GM23338 (cell line): ENCODE measurements around the gene CHN1. TPM values are rescaled to one million over a fixed set of nuclear protein-coding genes. Genes with fewer than 3 reads are reported as not detected.

ENCODE experiments used
- ATAC-seq: fragments of 200-7000 bp; cut with Tn5 transposase; 3 replicates; pipeline ENCODE4 v1.9.1; 2020
- DNase-seq: peaks from one replicate; pipeline ENCODE4 v3.0.0-alpha.2; 2015; ENCODE audit warnings: low spot score
- H2AFZ ChIP-seq: fragments of 200-600 bp; sonication (generic); 2 replicates; pipeline ENCODE4 v1.8.0; 2016; ENCODE audit warnings: antibody characterized with exemption, mild to moderate bottlenecking, moderate library complexity
- H3F3A ChIP-seq: fragments of 200-600 bp; sonication (generic); replicated peaks from 2 replicates; pipeline ENCODE4 v1.8.0; 2017; ENCODE audit warnings: antibody characterized with exemption, mixed run types, low read depth
- H3K27ac ChIP-seq: fragments of 200-600 bp; sonication (generic); 2 replicates; pipeline ENCODE4 v1.6.1; 2016; ENCODE audit warnings: low read depth
- H3K27me3 ChIP-seq: fragments of 200-600 bp; sonication (generic); 2 replicates; pipeline ENCODE4 v1.8.0; 2016; ENCODE audit warnings: mild to moderate bottlenecking, mixed run types, moderate library complexity; ENCODE audit not compliant: insufficient read depth
- H3K36me3 ChIP-seq: fragments of 200-600 bp; sonication (generic); 2 replicates; pipeline ENCODE4 v1.8.0; 2016; ENCODE audit warnings: mild to moderate bottlenecking; ENCODE audit not compliant: insufficient read depth
- H3K4me1 ChIP-seq: fragments of 200-600 bp; sonication (generic); 2 replicates; pipeline ENCODE4 v1.8.0; 2016; ENCODE audit warnings: mild to moderate bottlenecking, moderate library complexity; ENCODE audit not compliant: insufficient read depth
- H3K4me2 ChIP-seq: fragments of 200-600 bp; sonication (generic); 2 replicates; pipeline ENCODE4 v1.7.1; 2017; ENCODE audit warnings: mixed run types
- H3K4me3 ChIP-seq: fragments of 200-600 bp; sonication (generic); 2 replicates; pipeline ENCODE4 v1.6.1; 2016; ENCODE audit warnings: mixed run types
- H3K79me2 ChIP-seq: fragments of 200-600 bp; sonication (generic); replicated peaks from 2 replicates; pipeline ENCODE4 v1.8.0; 2017; ENCODE audit warnings: mild to moderate bottlenecking; ENCODE audit not compliant: insufficient read depth
- H3K9me2 ChIP-seq: fragments of 200-600 bp; sonication (generic); 2 replicates; pipeline ENCODE4 v1.8.0; 2017; ENCODE audit not compliant: insufficient read depth
- H4K20me1 ChIP-seq: fragments of 200-600 bp; sonication (generic); replicated peaks from 2 replicates; pipeline ENCODE4 v1.8.0; 2017; ENCODE audit warnings: mild to moderate bottlenecking; ENCODE audit not compliant: insufficient read depth
- H3K27ac Mint-ChIP-seq: 2 replicates; pipeline ENCODE4 v1.8.0; 2020; ENCODE audit warnings: inconsistent platforms, mild to moderate bottlenecking, moderate library complexity, mixed read lengths
- H3K27me3 Mint-ChIP-seq: 3 replicates; pipeline ENCODE4 v1.8.0; 2022; ENCODE audit warnings: low read depth, mild to moderate bottlenecking, moderate library complexity, mixed read lengths, inconsistent platforms; ENCODE audit not compliant: insufficient read depth, poor library complexity
- H3K36me3 Mint-ChIP-seq: 3 replicates; pipeline ENCODE4 v1.8.0; 2021; ENCODE audit warnings: low read depth, mild to moderate bottlenecking, inconsistent platforms, moderate library complexity, mixed read lengths
- H3K4me1 Mint-ChIP-seq: 3 replicates; pipeline ENCODE4 v1.8.0; 2020; ENCODE audit warnings: mild to moderate bottlenecking, inconsistent platforms, mixed read lengths
- H3K4me3 Mint-ChIP-seq: 3 replicates; pipeline ENCODE4 v1.8.0; 2021; ENCODE audit warnings: moderate library complexity, mild to moderate bottlenecking, inconsistent platforms, mixed read lengths
- H3K9me3 Mint-ChIP-seq: 3 replicates; pipeline ENCODE4 v1.8.0; 2020; ENCODE audit warnings: moderate library complexity, mild to moderate bottlenecking, inconsistent platforms, mixed read lengths
- JUNB ChIP-seq: IDR thresholded peaks from one replicate; pipeline ENCODE4 v1.6.1; 2016; ENCODE audit warnings: antibody characterized with exemption; ENCODE audit not compliant: unreplicated experiment
- POLR2AphosphoS5 ChIP-seq: IDR thresholded peaks from 2 replicates; pipeline ENCODE4 v1.6.1; 2016; ENCODE audit warnings: antibody characterized with exemption, low read depth
- ZNF114 ChIP-seq: fragments of 250-450 bp; sonication (Bioruptor Pico); IDR thresholded peaks from 2 replicates; pipeline ENCODE4 v1.5.0; 2020; ENCODE audit warnings: mild to moderate bottlenecking, moderate library complexity
- polyA plus RNA-seq: library from polyadenylated mRNA; unstranded; fragments of >200 nt; fragmentation: Nextera tagmentation; extraction: Ambion mirVana; gene quantifications from 2 replicates; pipeline ENCODE4 v1.2.1, GENCODE V29; 2016
- total RNA-seq: library from RNA; depleted of rRNA; stranded (reverse); fragments of >200 nt; shearing (Covaris generic); gene quantifications from 2 replicates; pipeline ENCODE4 v1.2.3, GENCODE V29; 2014
- TF ChIP-seq, protein P1 (sequence below): fragments of 250-450 bp; sonication (Bioruptor Pico); IDR thresholded peaks from 2 replicates; pipeline ENCODE4 v1.5.0; 2020; ENCODE audit warnings: mild to moderate bottlenecking, moderate library complexity

The CHN1 gene
- total and polyA plus RNA-seq, 2 experiments from 2014 or later, result 28.1 to 36.5 TPM

DNA sequence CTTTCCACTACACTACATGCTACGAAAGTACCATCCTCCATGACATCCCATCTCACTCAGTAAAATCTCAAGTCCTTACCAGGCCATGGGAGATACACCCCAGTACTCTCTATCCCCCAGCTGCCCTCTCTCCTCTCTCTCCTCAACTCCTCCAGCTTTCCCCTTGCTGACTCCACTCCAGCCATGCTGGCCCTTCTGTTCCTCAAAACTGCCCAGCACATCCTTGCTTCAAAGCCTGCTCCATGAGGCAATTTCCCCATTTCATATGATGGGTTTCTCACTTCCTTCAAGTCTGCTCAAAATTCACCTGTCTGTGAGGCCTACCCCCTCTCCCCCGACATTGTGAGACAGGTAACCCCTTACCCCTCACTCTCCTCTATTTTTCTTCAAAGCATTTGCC is 8.6 kb downstream of the CHN1 start (continued):
- TF ChIP-seq, protein P1, sequence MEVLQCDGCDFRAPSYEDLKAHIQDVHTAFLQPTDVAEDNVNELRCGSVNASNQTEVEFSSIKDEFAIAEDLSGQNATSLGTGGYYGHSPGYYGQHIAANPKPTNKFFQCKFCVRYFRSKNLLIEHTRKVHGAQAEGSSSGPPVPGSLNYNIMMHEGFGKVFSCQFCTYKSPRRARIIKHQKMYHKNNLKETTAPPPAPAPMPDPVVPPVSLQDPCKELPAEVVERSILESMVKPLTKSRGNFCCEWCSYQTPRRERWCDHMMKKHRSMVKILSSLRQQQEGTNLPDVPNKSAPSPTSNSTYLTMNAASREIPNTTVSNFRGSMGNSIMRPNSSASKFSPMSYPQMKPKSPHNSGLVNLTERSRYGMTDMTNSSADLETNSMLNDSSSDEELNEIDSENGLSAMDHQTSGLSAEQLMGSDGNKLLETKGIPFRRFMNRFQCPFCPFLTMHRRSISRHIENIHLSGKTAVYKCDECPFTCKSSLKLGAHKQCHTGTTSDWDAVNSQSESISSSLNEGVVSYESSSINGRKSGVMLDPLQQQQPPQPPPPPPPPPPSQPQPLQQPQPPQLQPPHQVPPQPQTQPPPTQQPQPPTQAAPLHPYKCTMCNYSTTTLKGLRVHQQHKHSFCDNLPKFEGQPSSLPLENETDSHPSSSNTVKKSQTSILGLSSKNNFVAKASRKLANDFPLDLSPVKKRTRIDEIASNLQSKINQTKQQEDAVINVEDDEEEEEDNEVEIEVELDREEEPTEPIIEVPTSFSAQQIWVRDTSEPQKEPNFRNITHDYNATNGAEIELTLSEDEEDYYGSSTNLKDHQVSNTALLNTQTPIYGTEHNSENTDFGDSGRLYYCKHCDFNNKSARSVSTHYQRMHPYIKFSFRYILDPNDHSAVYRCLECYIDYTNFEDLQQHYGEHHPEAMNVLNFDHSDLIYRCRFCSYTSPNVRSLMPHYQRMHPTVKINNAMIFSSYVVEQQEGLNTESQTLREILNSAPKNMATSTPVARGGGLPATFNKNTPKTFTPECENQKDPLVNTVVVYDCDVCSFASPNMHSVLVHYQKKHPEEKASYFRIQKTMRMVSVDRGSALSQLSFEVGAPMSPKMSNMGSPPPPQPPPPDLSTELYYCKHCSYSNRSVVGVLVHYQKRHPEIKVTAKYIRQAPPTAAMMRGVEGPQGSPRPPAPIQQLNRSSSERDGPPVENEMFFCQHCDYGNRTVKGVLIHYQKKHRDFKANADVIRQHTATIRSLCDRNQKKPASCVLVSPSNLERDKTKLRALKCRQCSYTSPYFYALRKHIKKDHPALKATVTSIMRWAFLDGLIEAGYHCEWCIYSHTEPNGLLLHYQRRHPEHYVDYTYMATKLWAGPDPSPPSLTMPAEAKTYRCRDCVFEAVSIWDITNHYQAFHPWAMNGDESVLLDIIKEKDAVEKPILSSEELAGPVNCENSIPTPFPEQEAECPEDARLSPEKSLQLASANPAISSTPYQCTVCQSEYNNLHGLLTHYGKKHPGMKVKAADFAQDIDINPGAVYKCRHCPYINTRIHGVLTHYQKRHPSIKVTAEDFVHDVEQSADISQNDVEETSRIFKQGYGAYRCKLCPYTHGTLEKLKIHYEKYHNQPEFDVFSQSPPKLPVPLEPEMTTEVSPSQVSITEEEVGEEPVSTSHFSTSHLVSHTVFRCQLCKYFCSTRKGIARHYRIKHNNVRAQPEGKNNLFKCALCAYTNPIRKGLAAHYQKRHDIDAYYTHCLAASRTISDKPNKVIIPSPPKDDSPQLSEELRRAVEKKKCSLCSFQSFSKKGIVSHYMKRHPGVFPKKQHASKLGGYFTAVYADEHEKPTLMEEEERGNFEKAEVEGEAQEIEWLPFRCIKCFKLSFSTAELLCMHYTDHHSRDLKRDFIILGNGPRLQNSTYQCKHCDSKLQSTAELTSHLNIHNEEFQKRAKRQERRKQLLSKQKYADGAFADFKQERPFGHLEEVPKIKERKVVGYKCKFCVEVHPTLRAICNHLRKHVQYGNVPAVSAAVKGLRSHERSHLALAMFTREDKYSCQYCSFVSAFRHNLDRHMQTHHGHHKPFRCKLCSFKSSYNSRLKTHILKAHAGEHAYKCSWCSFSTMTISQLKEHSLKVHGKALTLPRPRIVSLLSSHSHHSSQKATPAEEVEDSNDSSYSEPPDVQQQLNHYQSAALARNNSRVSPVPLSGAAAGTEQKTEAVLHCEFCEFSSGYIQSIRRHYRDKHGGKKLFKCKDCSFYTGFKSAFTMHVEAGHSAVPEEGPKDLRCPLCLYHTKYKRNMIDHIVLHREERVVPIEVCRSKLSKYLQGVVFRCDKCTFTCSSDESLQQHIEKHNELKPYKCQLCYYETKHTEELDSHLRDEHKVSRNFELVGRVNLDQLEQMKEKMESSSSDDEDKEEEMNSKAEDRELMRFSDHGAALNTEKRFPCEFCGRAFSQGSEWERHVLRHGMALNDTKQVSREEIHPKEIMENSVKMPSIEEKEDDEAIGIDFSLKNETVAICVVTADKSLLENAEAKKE (CRISPR knock-in tag), result no peak
- TF ChIP-seq ZNF114 (CRISPR knock-in tag) (no peak), POLR2AphosphoS5 (no peak)

DNA sequence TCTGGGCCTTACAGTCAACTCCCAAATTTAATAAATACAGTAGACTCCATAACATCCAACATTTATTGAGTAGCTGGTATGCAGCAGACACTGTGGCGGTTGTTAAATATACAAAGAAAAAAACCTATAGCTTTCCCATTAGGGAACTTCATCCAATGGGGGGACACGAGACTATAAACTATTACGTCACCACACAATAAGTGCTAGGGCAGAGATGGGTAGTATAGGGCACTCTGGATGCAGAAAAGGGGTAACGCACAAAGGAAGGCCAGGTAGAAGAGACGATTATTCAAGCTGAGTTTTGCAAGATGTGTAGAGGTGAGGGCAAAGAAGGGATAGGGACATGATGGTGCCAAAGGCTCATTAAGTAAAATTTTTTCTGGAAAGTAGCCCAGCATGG is 10.8 kb downstream of the CHN1 start:
- no peaks in the 10 kb centered on the region for H3K36me3 ChIP-seq
- no peaks in the 10 kb centered on the region for H3F3A ChIP-seq
- no peak overlapping the region for H3K27ac ChIP-seq
- peaks cover 3% of the 10 kb centered on the region; the same call in 1 of the 2 replicates for H4K20me1 ChIP-seq
- Mint-ChIP-seq H3K9me3 (peaks cover 5% of the 10 kb centered on the region; the same call in 2 of the 3 replicates), H3K4me3 (no peak overlapping the region), H3K4me1 (peaks cover 37% of the 10 kb centered on the region), H3K36me3 (peaks cover 18% of the 10 kb centered on the region), H3K27me3 (peaks cover 2% of the 10 kb centered on the region), H3K27ac (no peak overlapping the region)
- no peak overlapping the region for H3K4me3 ChIP-seq
- no peak for ATAC-seq
- H3K9me2 ChIP-seq, result no peaks in the 10 kb centered on the region
- peaks cover 95% of the 10 kb centered on the region for H3K79me2 ChIP-seq
- H2AFZ ChIP-seq, result no peak overlapping the region
- no peak for TF ChIP-seq JUNB
- TF ChIP-seq, protein P1 (CRISPR knock-in tag), result no peak
- peaks cover 42% of the 10 kb centered on the region for H3K4me1 ChIP-seq
- no peak overlapping the region for H3K4me2 ChIP-seq
- DNase-seq, result no peak
- no peaks in the 10 kb centered on the region for H3K27me3 ChIP-seq
